Measurements from ENCODE around the gene IL18BP.
A peak's percentile ranks its signal among the peaks of the same experiment; 100 is the strongest.

The IL18BP gene

GRCh38 chr11:71990701-71991100 lies 8.0 kb upstream of the IL18BP start:
- Mint-ChIP-seq H3K4me1 (no peaks in the 10 kb centered on the region), H3K27me3 (no peaks in the 10 kb centered on the region), H3K9me3 (no peaks in the 10 kb centered on the region), H3K27ac (no peak overlapping the region), H3K4me3 (no peak overlapping the region)
- ATAC-seq (no peak), DNase-seq (no peak)

GRCh38 chr11:71991494-71991893 lies 7.2 kb upstream of the IL18BP start:
- Mint-ChIP-seq H3K27me3 (no peaks in the 10 kb centered on the region), H3K9me3 (no peaks in the 10 kb centered on the region), H3K4me3 (no peak overlapping the region), H3K4me1 (no peaks in the 10 kb centered on the region), H3K27ac (peak overlapping the region in 1 of 2 donors; percentile 0)
- DNase-seq (no peak), ATAC-seq (no peak)

GRCh38 chr11:71992136-71992730 lies 6.5 kb upstream of the IL18BP start:
- no peaks in the 10 kb centered on the region for H3K4me1 Mint-ChIP-seq
- no peak for ATAC-seq

GRCh38 chr11:71994786-71995185 lies 3.9 kb upstream of the IL18BP start:
- peaks cover 21% of the 10 kb centered on the region for H3K4me1 Mint-ChIP-seq
- H3K4me3 Mint-ChIP-seq: no peak overlapping the region
- no peaks in the 10 kb centered on the region for H3K27me3 Mint-ChIP-seq
- peak overlapping the region in 1 of 2 donors; percentile 53 for H3K27ac Mint-ChIP-seq
- DNase-seq (no peak), ATAC-seq (no peak)
- H3K9me3 Mint-ChIP-seq: no peaks in the 10 kb centered on the region

More at GRCh38 chr11:71992136-71992730, 6.5 kb upstream of the IL18BP start:
- Mint-ChIP-seq H3K27me3 (no peaks in the 10 kb centered on the region), H3K9me3 (no peaks in the 10 kb centered on the region), H3K27ac (no peak overlapping the region), H3K4me3 (no peak overlapping the region)
- DNase-seq: no peak

GRCh38 chr11:71995726-71996291 lies 2.9 kb upstream of the IL18BP start:
- Mint-ChIP-seq H3K4me3 (no peak overlapping the region), H3K27me3 (no peaks in the 10 kb centered on the region), H3K9me3 (no peaks in the 10 kb centered on the region), H3K27ac (peak overlapping the region in 1 of 2 donors; percentile 78), H3K4me1 (peaks cover 30% of the 10 kb centered on the region)
- ATAC-seq: no peak
- DNase-seq: no peak

- peak overlapping the region in 1 of 2 donors; percentile 74 for H3K27ac Mint-ChIP-seq
- ATAC-seq (no peak), DNase-seq (no peak)
- H3K9me3 Mint-ChIP-seq: no peaks in the 10 kb centered on the region
- peaks cover 30% of the 10 kb centered on the region for H3K4me1 Mint-ChIP-seq
- no peak overlapping the region for H3K4me3 Mint-ChIP-seq
- no peaks in the 10 kb centered on the region for H3K27me3 Mint-ChIP-seq
These were observed 2.2 kb upstream of the IL18BP start for GRCh38 chr11:71996517-71996916.

- H3K4me1 Mint-ChIP-seq: peaks cover 30% of the 10 kb centered on the region
- H3K4me3 Mint-ChIP-seq: no peak overlapping the region
- no peaks in the 10 kb centered on the region for H3K9me3 Mint-ChIP-seq
- DNase-seq (no peak), ATAC-seq (no peak)
- no peaks in the 10 kb centered on the region for H3K27me3 Mint-ChIP-seq
- H3K27ac Mint-ChIP-seq: peak overlapping the region in 1 of 2 donors; percentile 74
These were observed 1.8 kb upstream of the IL18BP start for GRCh38 chr11:71996946-71997345.

GRCh38 chr11:71997594-71997993 lies 1.1 kb upstream of the IL18BP start:
- ATAC-seq: no peak
- no peaks in the 10 kb centered on the region for H3K9me3 Mint-ChIP-seq
- H3K4me1 Mint-ChIP-seq: peaks cover 30% of the 10 kb centered on the region
- DNase-seq: no peak
- H3K4me3 Mint-ChIP-seq: no peak overlapping the region
- H3K27me3 Mint-ChIP-seq: no peaks in the 10 kb centered on the region
- H3K27ac Mint-ChIP-seq: peak overlapping the region in 1 of 2 donors; percentile 68

- no peak for DNase-seq
- Mint-ChIP-seq H3K9me3 (no peaks in the 10 kb centered on the region), H3K4me3 (no peak overlapping the region), H3K4me1 (peaks cover 30% of the 10 kb centered on the region), H3K27ac (no peak overlapping the region), H3K27me3 (no peaks in the 10 kb centered on the region)
- no peak for ATAC-seq
These were observed 648 bp upstream of the IL18BP start for GRCh38 chr11:71998061-71998460.

GRCh38 chr11:71999362-71999761 lies 653 bp downstream of the IL18BP start:
- DNase-seq (no peak), ATAC-seq (no peak)
- H3K27ac Mint-ChIP-seq: peak overlapping the region; percentile 89 to 97
- peak overlapping the region; percentile 69 to 76 for H3K4me3 Mint-ChIP-seq
- H3K27me3 Mint-ChIP-seq: no peaks in the 10 kb centered on the region
- no peaks in the 10 kb centered on the region for H3K9me3 Mint-ChIP-seq
- peaks cover 30% of the 10 kb centered on the region for H3K4me1 Mint-ChIP-seq

- Mint-ChIP-seq H3K4me1 (peaks cover 30% of the 10 kb centered on the region), H3K27me3 (no peaks in the 10 kb centered on the region), H3K4me3 (no peak overlapping the region), H3K27ac (peak overlapping the region; percentile 54 to 97), H3K9me3 (no peaks in the 10 kb centered on the region)
- DNase-seq: no peak
- ATAC-seq: no peak
These were observed 1.1 kb downstream of the IL18BP start for GRCh38 chr11:71999798-72000197.

GRCh38 chr11:72000202-72000867 lies 1.6 kb downstream of the IL18BP start:
- no peaks in the 10 kb centered on the region for H3K27me3 Mint-ChIP-seq
- no peak overlapping the region for H3K4me3 Mint-ChIP-seq
- ATAC-seq: peak; percentile 6
- H3K4me1 Mint-ChIP-seq: peaks cover 30% of the 10 kb centered on the region
- H3K27ac Mint-ChIP-seq: peak overlapping the region in 1 of 2 donors; percentile 71
- no peaks in the 10 kb centered on the region for H3K9me3 Mint-ChIP-seq
- no peak for DNase-seq

- no peak for DNase-seq
- H3K4me1 Mint-ChIP-seq: peaks cover 30% of the 10 kb centered on the region
- H3K27me3 Mint-ChIP-seq: no peaks in the 10 kb centered on the region
- peak overlapping the region in 1 of 2 donors; percentile 9 for H3K27ac Mint-ChIP-seq
- ATAC-seq: peak; percentile 11
- H3K4me3 Mint-ChIP-seq: no peak overlapping the region
- no peaks in the 10 kb centered on the region for H3K9me3 Mint-ChIP-seq
These were observed 2.6 kb downstream of the IL18BP start for GRCh38 chr11:72001285-72001684.

GRCh38 chr11:72001834-72002591 lies 3.3 kb downstream of the IL18BP start:
- peaks cover 30% of the 10 kb centered on the region for H3K4me1 Mint-ChIP-seq
- H3K4me3 Mint-ChIP-seq: peak overlapping the region in 1 of 2 donors; percentile 11
- no peak for ATAC-seq

GRCh38 chr11:72002841-72003775 lies 4.4 kb downstream of the IL18BP start:
- peak overlapping the region in 1 of 2 donors; percentile 68 for H3K27ac Mint-ChIP-seq
- no peak for DNase-seq
- H3K4me1 Mint-ChIP-seq: peaks cover 26% of the 10 kb centered on the region
- no peak for ATAC-seq
- H3K9me3 Mint-ChIP-seq: no peaks in the 10 kb centered on the region
- H3K27me3 Mint-ChIP-seq: no peaks in the 10 kb centered on the region
- no peak overlapping the region for H3K4me3 Mint-ChIP-seq

More at GRCh38 chr11:72001834-72002591, 3.3 kb downstream of the IL18BP start:
- DNase-seq: no peak
- peak overlapping the region; percentile 9 to 17 for H3K27ac Mint-ChIP-seq
- H3K9me3 Mint-ChIP-seq: no peaks in the 10 kb centered on the region
- H3K27me3 Mint-ChIP-seq: no peaks in the 10 kb centered on the region
